H1 (cell line): ENCODE measurements around the gene OR2T12.

Source experiments
- CEBPB ChIP-seq: IDR thresholded peaks from 2 replicates; pipeline ENCODE4 v1.6.1; 2012; ENCODE audit warnings: low read depth, low read length
- EZH2 ChIP-seq: fragments of 200-600 bp; sonication (generic); IDR thresholded peaks from 2 replicates; pipeline ENCODE4 v1.7.1; 2012; ENCODE audit warnings: low read depth, mild to moderate bottlenecking, moderate library complexity, low read length, inconsistent platforms; ENCODE audit not compliant: severe bottlenecking
- POLR2A ChIP-seq, 2 experiments: IDR thresholded peaks; 1 replicate in 1 of 2; 2 replicates in 1 of 2; pipeline ENCODE4 v1.6.1; 2011; ENCODE audit warnings: low read depth in 2 of 2, low read length in 2 of 2, mild to moderate bottlenecking in 2 of 2; ENCODE audit errors: control extremely low read depth in 1 of 2
- RFX5 ChIP-seq: IDR thresholded peaks from 2 replicates; pipeline ENCODE4 v1.6.1; 2011; ENCODE audit warnings: low read depth, low read length, improper control_type of control experiment, borderline replicate concordance
- RNF2 ChIP-seq: fragments of 200-900, 300-1000 bp; sonication (generic); IDR thresholded peaks from 2 replicates; pipeline ENCODE4 v1.7.1; 2016; ENCODE audit warnings: borderline replicate concordance, low read depth, mild to moderate bottlenecking, antibody characterized with exemption, low read length; ENCODE audit not compliant: poor library complexity, severe bottlenecking; ENCODE audit errors: missing control alignments
- SIN3A ChIP-seq, 2 experiments: IDR thresholded peaks in 1 of 2; conservative IDR thresholded peaks in 1 of 2; 2 replicates each; pipeline ENCODE4 v1.6.1; 2011 to 2012; ENCODE audit warnings: low read length in 2 of 2, improper control_type of control experiment in 1 of 2, low read depth in 1 of 2, mild to moderate bottlenecking in 1 of 2
- SUZ12 ChIP-seq: fragments of 200-600 bp; sonication (generic); IDR thresholded peaks from 2 replicates; pipeline ENCODE4 v1.6.1; 2012; ENCODE audit warnings: mild to moderate bottlenecking, inconsistent platforms, low read length, moderate library complexity, mixed read lengths
- TF ChIP-seq, protein P1 (sequence below), 3 experiments: IDR thresholded peaks; 1 replicate in 2 of 3; 2 replicates in 1 of 3; pipeline versions ENCODE4 v1.5.1 to v1.6.1; 2011; ENCODE audit warnings: low read length in 3 of 3, mild to moderate bottlenecking in 3 of 3, inconsistent platforms in 2 of 3, low read depth in 1 of 3, moderate library complexity in 1 of 3; ENCODE audit not compliant: insufficient read depth in 1 of 3; ENCODE audit errors: control extremely low read depth in 1 of 3
- TF ChIP-seq, protein P2 (sequence below): IDR thresholded peaks from 2 replicates; pipeline ENCODE4 v1.6.1; 2011; ENCODE audit warnings: low read length, improper control_type of control experiment
- TF ChIP-seq, protein P3 (sequence below): IDR thresholded peaks from 2 replicates; pipeline ENCODE4 v1.6.1; 2012; ENCODE audit warnings: low read length, inconsistent platforms
- TF ChIP-seq, protein P4 (sequence below): IDR thresholded peaks from 2 replicates; pipeline ENCODE4 v1.6.1; 2012; ENCODE audit warnings: inconsistent platforms

DNA sequence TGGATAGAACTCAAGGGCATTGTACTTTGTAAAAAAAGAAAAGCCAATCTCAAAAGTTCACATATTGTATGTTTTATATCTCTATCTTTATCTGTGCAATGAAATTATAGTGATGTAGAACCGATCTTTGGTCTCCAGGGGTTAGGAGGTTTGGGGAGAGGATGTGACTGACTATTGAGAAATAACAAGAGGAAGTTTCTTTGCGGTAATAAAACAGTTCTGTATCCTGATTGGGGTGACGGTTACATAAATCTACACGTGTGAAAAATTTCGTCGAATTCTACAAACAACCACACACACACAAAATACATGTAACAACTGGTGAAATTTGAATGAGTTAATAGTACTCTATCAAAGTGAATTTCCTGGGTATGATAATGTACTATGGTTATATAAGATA is 14.8 kb downstream of the OR2T12 start:
- no peak for TF ChIP-seq EZH2
- TF ChIP-seq, protein P1, sequence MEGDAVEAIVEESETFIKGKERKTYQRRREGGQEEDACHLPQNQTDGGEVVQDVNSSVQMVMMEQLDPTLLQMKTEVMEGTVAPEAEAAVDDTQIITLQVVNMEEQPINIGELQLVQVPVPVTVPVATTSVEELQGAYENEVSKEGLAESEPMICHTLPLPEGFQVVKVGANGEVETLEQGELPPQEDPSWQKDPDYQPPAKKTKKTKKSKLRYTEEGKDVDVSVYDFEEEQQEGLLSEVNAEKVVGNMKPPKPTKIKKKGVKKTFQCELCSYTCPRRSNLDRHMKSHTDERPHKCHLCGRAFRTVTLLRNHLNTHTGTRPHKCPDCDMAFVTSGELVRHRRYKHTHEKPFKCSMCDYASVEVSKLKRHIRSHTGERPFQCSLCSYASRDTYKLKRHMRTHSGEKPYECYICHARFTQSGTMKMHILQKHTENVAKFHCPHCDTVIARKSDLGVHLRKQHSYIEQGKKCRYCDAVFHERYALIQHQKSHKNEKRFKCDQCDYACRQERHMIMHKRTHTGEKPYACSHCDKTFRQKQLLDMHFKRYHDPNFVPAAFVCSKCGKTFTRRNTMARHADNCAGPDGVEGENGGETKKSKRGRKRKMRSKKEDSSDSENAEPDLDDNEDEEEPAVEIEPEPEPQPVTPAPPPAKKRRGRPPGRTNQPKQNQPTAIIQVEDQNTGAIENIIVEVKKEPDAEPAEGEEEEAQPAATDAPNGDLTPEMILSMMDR (IDR thresholded peaks at IDR 0.05; ENCODE audit: control extremely low read depth in 1 of 3, insufficient read depth in 1 of 3, low read depth in 1 of 3, low read length in 3 of 3): no peak
- no peak for TF ChIP-seq SIN3A (conservative IDR thresholded peaks at IDR 0.05 in 1 of 2, IDR thresholded peaks at IDR 0.05 in 1 of 2; ENCODE audit: low read depth in 1 of 2, low read length in 2 of 2)
- no peak for TF ChIP-seq POLR2A (IDR thresholded peaks at IDR 0.05; ENCODE audit: control extremely low read depth in 1 of 2, low read depth in 2 of 2, low read length in 2 of 2)
- TF ChIP-seq, protein P2, sequence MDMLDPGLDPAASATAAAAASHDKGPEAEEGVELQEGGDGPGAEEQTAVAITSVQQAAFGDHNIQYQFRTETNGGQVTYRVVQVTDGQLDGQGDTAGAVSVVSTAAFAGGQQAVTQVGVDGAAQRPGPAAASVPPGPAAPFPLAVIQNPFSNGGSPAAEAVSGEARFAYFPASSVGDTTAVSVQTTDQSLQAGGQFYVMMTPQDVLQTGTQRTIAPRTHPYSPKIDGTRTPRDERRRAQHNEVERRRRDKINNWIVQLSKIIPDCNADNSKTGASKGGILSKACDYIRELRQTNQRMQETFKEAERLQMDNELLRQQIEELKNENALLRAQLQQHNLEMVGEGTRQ: no peak
- no peak for TF ChIP-seq SUZ12
- TF ChIP-seq CEBPB: no peak
- TF ChIP-seq RFX5: no peak
- TF ChIP-seq, protein P3, sequence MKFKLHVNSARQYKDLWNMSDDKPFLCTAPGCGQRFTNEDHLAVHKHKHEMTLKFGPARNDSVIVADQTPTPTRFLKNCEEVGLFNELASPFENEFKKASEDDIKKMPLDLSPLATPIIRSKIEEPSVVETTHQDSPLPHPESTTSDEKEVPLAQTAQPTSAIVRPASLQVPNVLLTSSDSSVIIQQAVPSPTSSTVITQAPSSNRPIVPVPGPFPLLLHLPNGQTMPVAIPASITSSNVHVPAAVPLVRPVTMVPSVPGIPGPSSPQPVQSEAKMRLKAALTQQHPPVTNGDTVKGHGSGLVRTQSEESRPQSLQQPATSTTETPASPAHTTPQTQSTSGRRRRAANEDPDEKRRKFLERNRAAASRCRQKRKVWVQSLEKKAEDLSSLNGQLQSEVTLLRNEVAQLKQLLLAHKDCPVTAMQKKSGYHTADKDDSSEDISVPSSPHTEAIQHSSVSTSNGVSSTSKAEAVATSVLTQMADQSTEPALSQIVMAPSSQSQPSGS: no peak
- TF ChIP-seq RNF2: no peak
- TF ChIP-seq, protein P4, sequence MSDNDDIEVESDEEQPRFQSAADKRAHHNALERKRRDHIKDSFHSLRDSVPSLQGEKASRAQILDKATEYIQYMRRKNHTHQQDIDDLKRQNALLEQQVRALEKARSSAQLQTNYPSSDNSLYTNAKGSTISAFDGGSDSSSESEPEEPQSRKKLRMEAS: no peak
